NCI-H510A (cell line): ENCODE results near the gene ALDH1A2.
A peak's percentile ranks its signal among the peaks of the same experiment; 100 is the strongest.

ENCODE experiments used
- DNase-seq: peaks from one replicate; lab custom pipeline; 2025; lab: John Stamatoyannopoulos, UW

Gene ALDH1A2

DNA sequence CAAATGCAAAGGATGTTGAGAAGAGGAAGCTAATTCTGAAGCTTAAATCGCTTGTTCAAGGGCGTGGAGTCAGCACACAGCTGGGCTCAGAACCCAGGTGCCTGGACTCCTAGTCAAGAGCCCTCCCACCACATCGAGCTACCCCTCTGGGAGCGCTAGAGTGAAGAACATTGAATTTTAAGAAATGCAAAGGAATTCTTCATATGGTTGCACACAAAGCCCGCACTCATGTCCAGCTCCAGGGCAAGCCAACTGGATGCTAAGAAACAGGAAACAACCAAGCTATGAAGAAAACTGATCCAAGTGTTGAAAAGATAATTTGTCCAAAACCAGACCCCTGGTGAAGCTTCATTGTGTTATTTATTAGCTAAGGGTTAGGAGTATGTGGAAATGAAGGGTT is 122.3 kb downstream of the ALDH1A2 start:
- no peak for DNase-seq

DNA sequence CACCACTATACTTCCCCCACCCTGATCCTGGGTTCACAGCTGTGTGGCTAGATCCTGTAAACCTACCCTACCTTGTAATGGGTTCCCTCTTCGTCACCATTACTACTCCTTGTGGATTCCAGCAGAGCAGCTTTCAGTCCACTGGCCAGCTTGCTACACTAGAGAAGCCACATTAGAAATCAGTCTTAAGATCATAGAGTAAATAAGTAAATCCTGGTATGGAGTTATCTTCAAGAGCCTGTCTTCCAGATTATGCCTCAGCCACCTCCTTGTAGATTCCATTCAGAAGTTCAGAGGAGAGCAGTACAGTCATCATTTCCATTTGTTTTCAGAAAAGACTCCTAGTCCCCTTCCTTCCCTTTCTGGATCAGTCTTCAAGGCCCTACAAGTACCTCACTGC is 123.7 kb downstream of the ALDH1A2 start:
- DNase-seq, result no peak

DNA sequence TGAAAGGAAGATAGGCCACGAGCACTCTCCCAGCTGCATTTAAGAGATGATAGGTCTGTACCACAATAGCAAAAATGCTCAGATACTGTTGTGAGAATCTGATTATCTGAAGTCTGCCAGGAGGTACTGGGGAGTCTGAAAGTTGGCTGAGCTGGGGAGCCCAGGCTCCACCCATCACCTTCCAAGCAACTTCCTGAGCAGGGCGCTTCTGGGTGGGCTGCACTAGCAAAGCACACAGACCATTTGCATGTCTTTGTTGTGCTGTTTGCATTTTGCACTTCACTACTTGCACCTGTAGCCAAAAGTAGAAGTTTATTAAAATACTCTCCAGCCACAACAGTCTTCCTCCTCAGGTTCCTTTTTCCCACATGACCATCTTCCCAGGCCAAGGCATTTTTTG is 133.2 kb downstream of the ALDH1A2 start:
- no peak for DNase-seq

DNA sequence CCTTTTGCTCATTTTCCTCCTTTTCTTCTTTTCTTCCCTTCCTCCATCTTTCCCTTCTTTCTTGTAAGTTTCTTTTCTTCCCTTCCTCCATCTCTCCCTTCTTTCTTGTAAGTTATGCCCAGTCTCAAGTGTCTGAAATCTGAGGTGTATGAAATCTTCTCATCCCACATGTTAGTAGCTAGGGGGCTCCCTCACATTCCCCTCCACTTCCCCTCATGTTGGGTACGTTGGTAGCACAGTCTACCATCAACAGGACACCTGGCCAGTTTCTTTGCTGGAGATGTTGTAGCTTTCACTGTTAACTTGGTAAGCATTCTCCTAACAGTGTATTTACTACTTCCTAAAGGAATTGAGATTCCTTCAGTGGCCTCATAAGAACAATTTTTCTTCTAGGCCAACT is 133.9 kb downstream of the ALDH1A2 start:
- DNase-seq, result no peak

DNA sequence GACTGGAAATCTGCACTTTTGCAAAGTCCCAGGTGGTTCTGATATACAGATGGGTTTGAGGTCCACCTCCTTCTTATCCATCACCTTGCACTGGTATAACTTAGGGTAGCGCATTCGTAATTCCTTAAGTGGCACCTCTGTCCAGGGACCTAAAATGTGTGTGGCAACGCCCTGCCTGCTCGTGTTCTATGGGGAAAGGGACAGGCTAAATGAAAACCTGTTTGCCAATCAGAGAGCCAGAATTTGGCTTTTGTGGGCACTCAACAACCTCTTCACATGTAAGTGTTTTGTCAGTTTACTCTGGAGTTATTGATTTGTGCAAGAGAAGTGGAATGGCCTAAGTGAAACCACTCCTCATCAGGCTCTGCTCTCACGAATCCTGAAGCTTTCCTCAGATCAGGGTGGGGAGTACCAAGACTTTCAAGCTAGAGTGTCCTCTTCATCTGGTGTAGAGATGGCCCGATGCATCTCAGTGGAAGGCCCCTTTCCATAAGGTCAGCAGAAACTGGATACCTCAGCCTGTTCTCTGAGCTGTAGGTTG is 138.3 kb downstream of the ALDH1A2 start:
- DNase-seq, result peak; percentile 24

DNA sequence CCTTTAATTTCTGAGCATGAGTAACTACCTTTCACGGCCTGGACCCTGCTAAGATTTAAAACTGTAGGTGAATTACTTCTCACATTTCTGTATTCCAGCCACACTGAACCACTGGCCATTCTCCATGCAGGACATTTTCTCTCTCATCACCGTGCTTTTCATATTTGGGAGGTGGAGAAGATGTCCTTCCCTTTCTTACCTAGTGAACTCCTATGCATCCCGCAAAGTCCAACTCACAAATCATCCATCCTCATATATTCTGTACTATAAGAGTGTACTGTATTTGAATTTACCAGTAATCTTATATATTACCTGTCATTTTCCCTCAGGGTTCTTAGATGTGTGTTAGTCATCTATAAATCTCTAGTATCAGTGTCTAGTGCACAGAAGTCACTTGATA is 139.9 kb downstream of the ALDH1A2 start:
- no peak for DNase-seq

DNA sequence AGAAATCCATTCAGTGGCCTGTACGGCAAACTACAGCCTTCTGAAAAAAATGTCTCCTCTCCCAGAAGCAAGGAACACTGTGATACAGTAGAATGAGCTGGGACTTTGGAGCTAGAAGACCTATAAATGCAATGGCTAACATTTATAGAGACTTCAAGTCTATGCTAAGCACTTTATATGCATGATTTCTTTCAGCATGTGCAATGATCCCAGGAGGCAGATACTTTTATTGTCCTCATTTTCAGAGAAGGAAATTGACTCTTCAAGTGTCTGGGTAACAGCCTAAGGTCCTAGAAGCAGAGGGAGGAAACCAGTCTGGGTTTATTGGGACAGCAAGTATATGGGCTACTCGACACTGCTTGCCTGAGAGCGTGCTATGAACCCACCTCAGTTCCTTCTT is 140.9 kb downstream of the ALDH1A2 start:
- no peak for DNase-seq

DNA sequence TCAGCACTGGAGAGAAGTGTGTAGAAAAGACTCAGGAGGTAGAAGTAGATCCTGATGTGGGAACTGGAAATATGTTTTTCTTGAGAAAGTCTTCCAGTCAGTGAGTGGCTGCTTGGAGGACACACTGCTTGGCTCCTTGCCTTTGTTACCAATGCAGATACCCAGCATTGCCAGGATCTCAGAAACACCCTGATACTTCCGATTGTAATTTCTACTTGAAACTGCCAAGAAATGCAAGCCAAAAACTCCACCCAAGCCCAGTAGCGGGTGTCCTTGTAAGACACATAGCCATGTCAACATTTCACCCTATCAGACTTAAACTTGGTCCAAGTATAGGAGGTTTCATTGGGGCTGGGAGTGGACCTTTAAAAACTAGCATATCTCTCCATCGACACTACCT is 141.8 kb downstream of the ALDH1A2 start:
- DNase-seq, result no peak

DNA sequence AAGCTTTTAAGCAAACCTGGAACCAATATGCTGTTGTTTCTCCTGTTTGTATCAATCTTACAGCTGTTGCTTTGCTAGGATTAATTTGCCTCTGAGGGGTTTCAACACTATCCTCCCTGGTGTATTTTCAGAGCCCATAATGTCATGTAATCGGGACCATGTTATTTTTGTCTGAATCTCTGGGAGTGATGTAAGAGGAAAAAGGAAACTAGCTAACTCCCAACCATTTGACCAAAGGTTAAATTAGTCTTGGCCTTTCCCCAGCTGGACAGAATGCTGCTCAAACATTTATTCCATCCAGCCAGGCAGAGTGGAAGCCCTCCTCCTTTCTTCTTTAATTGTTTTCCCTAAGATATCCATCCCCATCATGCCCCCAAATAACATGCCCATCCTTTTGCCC is 142.2 kb downstream of the ALDH1A2 start:
- DNase-seq, result no peak

DNA sequence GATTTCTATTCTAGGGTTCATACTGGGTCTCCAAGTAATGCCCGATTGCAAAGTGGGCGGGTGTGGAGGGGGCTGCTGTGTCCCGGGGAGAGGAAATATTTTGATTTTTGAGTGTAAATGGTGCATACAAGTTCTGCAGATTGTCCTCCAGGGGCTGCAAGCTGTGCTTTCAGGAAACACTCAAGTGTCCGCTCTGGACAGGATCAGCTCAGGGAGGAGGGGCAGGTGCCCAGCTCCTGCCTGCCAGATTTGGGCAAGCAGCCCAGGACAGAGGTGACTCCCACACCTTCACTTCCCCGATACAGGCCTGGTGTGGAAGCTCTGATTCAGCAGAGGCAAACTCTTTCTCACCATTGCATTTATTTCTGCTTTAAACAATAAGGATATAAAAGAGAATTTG is 142.7 kb downstream of the ALDH1A2 start:
- DNase-seq, result no peak

DNA sequence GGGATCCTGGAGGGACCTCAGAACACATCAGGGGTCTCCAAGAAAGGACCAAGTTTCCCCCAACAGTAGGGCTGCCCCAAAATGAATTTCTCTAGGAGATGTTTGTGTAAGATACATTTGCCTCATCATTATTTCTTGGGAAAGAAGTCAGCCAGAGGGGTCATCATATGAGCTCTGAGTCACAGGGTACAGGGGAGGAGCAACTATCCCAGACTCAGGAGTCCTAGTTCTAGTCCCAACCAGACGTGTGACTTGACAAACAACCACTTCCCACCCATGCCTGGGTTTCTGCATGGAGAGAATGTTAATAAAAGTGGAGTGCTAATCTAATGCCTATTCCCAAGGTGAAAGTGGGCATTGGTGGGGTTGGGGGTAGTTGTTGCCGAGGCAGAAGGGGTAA is 144.1 kb downstream of the ALDH1A2 start:
- DNase-seq, result no peak

DNA sequence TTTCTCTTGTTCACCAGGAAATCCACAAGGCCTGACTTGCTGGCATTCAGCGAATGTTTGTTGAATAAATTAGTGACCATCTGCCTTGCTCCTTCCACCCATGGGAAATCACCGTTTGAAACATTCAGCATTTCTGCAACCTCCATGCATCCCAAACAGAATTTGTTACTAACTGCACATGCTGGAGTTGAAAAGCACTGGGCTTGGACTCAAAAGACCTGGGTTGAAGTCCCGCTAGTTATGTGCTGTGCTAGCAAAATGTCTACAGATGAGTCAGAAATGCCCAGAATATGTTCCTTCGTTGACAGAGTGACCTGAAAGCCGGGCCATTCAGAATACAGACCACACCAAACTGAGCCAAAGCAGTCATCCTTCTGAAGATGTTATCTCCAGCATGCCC is 144.6 kb downstream of the ALDH1A2 start:
- DNase-seq, result no peak

DNA sequence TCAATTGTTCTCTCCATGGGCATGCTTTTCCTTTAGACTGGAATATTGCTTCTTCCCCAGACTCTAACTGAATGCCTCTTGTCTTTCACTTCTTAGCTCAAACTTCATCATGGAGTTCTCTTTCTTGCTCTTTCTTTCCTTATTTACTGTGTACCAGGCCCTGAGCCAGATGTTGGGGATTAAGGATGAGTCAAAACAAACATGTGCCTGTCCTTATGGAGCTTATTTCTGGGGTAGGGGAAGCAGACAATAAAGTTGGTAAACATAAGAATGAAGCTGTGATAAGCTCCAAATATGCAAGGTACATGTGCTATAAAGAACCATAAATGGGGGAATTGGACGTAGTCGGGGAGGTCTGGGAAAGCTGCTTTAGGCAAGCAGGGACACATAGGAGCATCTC is 145.8 kb downstream of the ALDH1A2 start:
- DNase-seq, result no peak

DNA sequence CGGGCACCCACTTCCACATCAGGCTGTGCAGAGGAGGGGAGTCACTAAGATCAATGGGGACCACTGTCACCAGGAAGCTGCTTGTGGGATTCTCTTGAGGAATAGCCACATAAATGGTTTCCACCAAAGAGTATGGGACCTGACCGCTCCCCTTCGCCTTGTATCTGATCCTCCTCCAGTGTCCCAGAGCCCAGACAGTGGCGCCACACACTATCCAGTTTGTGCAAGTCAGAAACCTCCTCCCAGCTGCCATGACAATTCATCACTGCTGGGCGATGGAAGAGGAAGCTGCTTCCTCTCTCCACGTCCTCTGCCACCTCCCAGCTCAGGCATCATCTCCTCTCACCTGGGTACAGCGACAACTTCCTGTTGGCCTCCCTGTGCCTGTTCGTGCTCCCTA is 147.5 kb downstream of the ALDH1A2 start:
- DNase-seq, result no peak

DNA sequence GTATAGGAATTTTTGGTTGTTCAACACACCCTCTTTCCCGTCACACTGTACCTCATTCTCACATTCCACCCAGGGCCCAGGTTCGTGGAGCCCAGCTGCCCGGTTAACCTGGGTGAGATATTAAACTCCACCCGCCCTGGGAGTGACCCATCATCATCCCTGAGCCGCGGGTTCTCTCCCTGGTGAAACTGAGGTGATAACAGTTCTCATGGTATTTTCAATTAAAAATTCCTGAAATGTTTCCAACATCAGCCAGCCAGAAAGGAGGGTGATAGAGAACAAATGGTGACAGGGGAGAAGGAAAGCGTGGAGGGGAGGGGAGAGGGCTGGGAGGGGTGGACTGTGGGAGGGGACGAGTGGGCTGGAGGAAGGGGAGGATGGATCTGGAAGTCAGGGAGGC is 148.8 kb downstream of the ALDH1A2 start:
- no peak for DNase-seq

DNA sequence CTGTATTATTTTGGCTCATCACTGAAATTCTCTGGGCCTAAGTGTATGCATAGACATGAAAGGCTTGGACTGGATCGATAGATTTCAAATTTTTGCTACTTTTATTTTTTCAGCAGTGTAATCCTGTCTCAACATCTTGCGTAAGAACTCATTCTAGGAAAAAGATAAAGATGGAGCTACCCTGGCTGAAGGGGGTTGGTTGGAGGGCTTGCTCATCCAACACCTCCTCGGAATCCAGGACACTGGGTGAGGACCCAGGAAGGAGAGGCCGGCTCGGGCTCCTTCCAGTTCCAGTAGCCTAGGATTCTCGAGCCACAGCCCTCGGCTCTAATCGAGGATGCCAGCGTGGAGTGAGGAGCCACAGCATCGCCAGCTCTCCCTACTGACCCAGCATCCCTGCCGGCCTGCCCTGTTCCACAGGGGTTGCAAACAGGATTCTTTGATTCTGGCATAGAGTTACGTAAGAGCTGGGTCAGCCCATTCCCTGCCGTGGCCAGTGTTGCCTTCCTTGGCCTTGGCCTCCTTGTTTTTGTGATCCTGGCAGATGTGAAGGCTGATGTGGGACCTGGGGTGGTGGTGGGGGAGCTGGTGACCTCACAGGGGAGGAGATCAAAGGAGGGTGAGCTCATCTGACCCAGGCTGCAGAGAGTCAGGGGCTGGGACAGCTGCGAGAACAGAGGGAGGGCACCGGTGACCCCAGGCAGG is 149.5 kb downstream of the ALDH1A2 start:
- no peak for DNase-seq

DNA sequence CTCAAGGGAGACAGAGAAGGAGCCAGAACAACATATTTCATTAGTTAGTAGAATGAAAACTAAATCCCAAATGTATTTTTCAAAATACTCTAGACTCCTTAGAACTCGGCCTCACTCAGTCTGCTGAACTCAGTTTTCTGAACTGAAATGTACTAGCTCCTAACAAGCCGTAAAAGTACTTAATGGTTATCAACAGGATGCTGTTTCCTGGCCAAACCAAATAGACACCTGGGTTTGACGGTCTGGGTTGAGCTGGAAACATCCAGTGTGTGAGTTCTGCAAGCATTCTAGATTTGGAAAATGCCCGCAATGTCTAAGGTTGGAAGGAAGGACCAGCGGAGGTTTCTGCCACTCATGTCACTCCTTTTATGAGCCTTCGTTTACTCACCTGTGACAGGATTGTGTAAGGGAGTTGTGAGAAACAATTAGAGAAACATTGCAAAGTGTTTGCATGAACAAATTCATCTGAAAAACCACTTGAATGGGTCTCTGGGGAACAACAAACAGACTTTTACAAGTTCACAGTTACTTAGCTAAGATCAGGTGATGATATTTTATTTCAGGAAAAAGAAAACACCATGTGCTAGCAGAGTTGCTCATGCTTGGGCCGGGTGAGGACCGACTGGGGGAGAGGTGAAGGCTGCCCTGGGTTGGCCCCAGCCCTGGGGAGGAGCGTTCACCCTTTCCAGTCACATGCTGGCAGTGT is 151.0 kb downstream of the ALDH1A2 start:
- DNase-seq, result no peak

DNA sequence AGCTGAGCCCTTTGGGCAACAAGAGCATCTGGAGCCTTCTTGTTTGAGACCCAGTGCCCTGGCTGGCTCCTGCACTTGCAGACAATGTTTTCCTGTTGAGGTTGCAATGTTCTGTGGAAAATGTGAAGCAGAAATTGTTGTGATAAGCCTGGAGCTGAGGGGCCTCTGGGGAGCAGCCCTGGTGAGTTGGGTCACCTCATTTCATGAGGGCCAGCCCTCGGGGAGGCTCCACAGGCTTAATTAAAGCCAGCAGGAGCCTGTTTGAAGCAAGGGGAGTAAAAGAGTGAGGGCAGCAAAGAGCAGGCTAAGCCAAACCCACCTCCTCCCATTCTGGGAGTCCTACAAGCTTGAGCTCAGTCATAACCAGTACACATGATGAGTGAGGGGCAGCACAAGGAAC is 154.3 kb downstream of the ALDH1A2 start:
- no peak for DNase-seq

DNA sequence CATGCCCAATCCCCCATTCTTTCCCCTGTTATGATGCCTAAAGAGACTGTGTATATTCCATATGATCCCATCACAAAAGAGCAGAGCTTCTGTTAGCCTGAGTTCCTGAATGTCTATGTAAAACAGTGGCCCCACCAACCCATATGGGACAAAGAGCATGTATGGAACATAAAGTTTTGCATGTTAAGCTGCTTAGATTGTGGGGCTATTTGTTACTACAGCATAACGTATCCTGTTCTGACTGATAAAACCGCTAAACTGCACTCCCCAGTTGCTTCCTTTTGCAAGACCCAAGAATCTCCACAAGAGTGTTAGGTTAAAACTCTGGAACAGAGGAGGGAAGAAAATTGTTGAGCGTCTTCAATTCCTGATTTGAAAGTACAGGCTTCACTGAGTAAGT is 154.8 kb downstream of the ALDH1A2 start:
- DNase-seq, result no peak

DNA sequence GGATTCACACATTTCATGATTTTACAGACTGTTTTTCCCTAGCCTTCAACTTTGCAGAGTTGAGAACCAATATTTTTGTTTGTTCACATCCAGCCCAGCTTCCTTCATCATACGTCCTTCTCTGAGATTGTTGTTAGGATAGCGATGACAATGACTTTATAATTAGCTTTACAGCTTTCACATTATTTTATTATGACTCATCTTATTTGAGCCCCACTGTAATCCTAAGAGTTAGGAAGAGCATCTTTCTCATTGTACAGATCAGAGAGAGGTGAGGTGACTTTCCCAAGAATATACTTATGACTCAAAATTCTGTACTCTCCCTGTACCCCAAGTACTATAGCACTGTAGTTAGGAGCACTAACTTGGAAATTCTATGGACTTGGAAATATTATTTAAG is 156.1 kb downstream of the ALDH1A2 start:
- DNase-seq, result no peak

DNA sequence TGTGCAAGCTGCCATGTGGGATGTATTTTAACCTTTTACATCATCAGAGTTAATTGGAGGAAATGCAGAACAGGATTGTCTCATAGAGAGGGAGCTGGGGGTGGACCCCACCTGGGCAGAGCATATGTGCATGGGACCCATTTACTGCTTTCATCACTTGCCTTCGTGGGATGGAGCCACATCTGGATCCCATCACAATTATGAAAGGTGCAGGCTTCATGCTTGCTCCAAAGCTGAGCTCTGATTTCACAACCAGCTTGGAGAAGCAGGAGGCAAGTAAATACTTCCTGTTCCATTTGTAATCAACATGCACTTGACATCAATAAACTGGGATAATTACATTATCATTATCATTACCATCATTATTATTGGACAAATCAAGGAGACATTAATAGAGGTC is 161.9 kb downstream of the ALDH1A2 start:
- DNase-seq, result no peak
